Fibroblast of villous mesenchyme (primary cell): ENCODE results near the gene MMP15. TPM values are rescaled to one million over a fixed set of nuclear protein-coding genes. Genes with fewer than 3 reads are reported as not detected.
A peak's percentile ranks its signal among the peaks of the same experiment; 100 is the strongest.

ENCODE experiments used
- DNase-seq: peaks from one replicate; pipeline ENCODE4 v3.0.0-alpha.2; 2010; ENCODE audit warnings: low read depth
- H3K4me3 ChIP-seq: 2 replicates; pipeline ENCODE4 v1.5.1; 2011; ENCODE audit warnings: low read depth, mild to moderate bottlenecking, low read length
- CTCF ChIP-seq: IDR thresholded peaks from 2 replicates; pipeline ENCODE4 v1.5.1; 2012; ENCODE audit warnings: low read depth, mild to moderate bottlenecking, low read length; ENCODE audit not compliant: insufficient read depth
- total RNA-seq: library from RNA; depleted of rRNA; stranded (reverse); fragments of >200 nt; gene quantifications from 2 replicates; pipeline ENCODE4 v1.2.3, GENCODE V29; 2012

The MMP15 gene
- total RNA-seq, 1 donor, result 2.6 TPM

GRCh38 chr16:58018803-58019202 lies 6.8 kb upstream of the MMP15 start:
- H3K4me3 ChIP-seq, result no peak overlapping the region
- TF ChIP-seq CTCF, result no peak
- DNase-seq, result no peak

DNA sequence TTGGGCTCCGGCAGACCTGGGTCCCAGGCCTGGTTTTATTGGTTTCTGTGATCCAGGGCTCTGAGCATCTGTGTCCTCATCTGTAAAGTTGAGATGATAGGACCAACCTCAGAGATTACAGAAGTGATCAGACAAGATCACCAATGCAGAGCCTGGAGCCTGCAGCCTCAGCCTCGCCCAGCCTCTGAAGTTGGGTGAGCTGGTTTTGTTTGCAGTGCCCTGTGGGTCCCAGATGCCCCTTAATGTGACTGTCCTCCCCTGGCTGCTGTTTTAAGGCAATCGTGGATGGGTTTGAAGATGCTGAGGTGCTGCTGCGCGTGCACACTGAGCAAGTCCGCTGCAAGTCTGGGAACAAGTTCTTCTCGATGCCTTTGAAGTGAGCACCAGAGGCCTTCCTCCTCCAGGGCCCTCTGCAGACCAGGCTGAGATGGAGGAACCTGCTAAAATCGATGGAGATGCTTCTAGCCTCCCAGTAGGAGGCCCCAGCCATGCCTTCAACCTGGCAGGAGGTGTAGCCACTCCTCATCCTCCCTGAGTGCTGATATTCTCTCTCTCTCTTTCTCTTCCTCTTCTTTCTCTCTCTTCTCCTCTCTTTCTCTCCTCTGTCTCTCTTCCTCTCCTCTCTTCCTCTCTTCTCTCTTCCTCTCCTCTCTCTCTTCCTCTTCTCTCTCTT lies 5.6 kb upstream of the MMP15 start:
- no peak for DNase-seq
- no peak for TF ChIP-seq CTCF
- no peak overlapping the region for H3K4me3 ChIP-seq

- DNase-seq, result peak; percentile 42
- peak; percentile 84 for TF ChIP-seq CTCF
- no peak overlapping the region for H3K4me3 ChIP-seq
Observed at GRCh38 chr16:58020628-58021521, 4.7 kb upstream of the MMP15 start.

DNA sequence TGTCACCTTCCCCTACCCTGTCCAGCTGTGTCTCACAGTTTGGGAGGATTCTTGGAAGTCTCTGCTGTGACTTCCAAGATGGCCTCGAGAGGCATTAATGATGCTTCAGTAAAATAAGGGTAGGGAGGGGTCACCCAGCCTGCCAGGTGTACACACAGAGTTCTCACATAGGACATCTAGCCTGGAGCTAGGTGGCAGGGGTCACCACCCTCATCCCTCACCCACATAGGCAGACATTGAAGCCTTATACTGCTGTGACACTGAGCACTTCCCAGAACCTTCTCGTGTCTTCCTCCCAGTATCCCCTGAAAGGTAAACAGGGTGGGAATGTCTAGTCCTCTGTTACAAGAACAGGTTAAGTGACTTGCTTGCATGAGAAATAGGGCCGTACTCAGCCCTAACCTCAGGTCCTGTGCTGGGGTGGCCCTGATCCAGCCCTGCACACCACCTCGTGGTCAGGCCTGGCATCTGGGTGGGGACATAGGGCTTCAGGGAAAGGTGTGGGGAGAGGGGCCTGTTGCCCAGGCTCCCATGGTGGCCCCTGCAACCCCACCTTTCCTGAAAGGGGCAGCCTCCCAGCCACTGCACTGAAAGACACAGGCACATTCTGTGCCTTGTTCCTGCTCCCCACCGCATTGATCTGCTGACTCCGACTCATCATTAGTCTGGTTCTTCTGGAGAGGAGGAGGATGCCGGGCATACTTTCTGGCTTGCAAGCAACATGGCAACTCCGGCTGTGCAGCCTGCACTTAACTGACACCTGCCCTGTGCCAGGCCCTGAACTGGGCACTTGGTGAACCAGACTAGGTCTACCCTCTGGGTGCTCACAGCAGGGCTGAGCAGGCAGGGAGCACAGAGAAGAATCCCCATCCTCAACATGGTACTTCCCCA lies 3.6 kb upstream of the MMP15 start:
- no peak overlapping the region for H3K4me3 ChIP-seq
- peak; percentile 65 for DNase-seq
- TF ChIP-seq CTCF, result no peak

DNA sequence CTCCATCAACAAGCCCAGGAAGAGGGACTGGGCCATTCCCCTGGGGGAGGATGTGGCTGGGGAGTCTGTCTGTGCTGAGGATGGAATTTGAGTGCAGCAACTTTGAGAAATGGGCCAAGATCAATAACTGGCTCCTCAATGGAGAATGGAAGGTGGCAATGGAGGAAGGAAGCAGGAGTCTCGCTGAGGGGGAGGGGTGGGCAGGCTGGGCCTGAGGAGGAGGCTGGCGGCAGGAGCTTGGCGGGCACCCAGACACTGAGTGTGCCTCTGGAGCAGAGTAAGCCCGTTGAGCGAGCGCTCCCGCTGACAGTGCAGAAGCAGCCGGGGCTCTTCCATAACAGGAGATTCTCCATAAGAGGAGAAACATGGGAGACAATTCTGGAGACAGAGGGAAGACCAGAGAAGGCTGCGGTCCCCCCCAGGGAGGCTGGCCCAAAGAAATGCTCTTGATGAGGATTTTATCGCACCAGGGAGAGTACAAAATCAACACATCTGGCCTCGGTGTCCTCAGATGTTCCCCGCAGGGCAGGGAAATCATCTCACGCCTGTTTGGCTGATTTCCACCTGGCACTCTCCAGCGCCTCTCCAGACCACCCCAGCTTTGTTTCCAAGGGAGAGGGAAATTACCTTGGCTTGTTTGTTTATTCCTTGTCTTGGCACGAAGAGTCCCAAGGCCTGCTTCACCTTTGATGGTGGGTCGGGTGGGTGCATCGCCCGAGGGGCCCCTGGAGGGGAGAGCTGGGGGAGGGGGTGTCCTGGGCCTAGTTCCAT lies 2.8 kb upstream of the MMP15 start:
- no peak for TF ChIP-seq CTCF
- no peak overlapping the region for H3K4me3 ChIP-seq
- peak; percentile 71 for DNase-seq
